Renal cortex interstitium (tissue), 11 donors: ENCODE results near the gene SMARCD1. TPM values are rescaled to one million over a fixed set of nuclear protein-coding genes. Genes with fewer than 3 reads are reported as not detected.
"Not testable (repeated sequence)": the region's sequence is repeated elsewhere in the genome, so short reads cannot be mapped to it uniquely, and the experiment has no call there.

ENCODE experiments used
- DNase-seq, 11 donors: peaks; one replicate each; pipeline ENCODE4 v3.0.0-alpha.2; 2013; ENCODE audit warnings: low read depth in 9 of 11, low spot score in 4 of 11; ENCODE audit errors: extremely low read depth in 1 of 11
- polyA plus RNA-seq, 3 donors: library from polyadenylated mRNA; unstranded; fragments of 120-200 nt; gene quantifications; one replicate each; pipeline ENCODE4 v1.2.1, GENCODE V29; 2013; ENCODE audit not compliant: insufficient read length in 3 of 3

The SMARCD1 gene
- polyA plus RNA-seq, 3 donors, result 177 to 189 (median 184) TPM

DNA sequence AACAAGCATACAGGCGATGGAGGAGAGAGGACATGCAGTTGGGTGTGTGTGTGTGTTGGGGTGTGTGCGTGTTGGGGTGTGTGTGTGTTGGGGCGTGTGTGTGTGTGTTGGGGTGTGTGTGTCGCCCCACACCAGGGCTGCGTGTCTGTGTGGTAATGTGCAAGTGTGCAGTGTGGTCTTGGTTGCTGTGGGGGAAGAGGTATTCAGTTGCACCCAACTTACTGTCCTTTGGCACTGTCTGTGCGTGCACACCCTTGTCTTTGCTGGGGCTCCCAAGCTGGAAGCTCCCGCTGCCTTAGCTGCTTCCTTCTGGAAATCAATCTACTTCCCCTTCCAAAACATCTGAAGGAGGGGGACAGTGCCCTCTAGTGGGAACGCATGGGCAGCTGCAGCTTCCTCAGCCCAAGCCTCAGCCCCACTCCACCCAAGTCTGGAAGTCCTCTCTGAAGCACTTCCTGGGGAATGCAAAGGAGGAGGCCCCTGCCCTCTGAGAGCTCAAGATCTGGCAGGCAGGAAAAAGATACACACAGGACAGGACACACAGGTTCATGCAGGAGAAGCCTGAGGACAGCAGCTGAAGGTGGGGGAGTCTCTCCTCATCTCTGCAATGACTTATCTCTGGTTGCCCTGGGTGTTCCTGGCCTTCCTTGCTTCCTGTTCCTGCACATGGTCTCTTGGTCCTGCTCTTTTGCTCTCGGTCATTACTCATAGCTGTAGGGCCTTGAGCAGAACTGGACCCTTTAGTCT lies 14.7 kb upstream of the SMARCD1 start:
- DNase-seq, result peak in 8 of 11 donors; percentile 70 to 86 (median 78)

DNA sequence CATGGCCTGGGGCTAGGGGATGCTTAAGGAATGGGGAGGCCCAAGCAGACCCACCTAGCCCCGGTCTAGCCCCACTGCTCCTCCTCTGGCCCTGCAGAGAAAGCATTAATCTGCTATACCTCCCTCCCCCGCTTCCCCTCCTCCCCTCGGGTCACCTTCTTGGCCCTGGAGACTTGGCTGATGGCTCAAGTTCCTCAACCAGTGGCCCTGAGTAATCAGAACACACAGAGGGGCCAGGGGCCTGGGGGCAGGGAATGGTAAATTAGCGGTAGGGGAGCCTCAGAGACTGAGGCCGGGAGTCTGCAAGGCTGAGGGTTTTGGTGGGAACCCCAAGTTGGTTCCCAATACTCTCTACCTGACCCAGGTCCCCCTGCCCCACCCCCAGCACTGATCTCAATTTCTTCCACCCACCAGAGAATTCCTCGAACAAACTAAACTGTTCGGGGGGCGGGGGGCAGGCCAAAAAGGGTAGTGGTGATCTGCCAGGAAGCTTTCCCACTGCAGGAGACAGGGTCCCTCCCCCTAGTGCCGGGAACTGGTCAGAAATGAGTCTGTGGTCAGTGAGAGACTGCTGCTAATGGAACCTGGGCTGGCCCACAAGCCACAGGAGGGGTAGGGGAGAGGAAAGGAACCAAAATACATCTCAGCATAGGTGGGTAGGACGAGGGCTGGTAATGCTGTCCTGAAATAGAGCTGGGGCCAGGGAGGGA lies 12.8 kb upstream of the SMARCD1 start:
- no peak for DNase-seq

DNA sequence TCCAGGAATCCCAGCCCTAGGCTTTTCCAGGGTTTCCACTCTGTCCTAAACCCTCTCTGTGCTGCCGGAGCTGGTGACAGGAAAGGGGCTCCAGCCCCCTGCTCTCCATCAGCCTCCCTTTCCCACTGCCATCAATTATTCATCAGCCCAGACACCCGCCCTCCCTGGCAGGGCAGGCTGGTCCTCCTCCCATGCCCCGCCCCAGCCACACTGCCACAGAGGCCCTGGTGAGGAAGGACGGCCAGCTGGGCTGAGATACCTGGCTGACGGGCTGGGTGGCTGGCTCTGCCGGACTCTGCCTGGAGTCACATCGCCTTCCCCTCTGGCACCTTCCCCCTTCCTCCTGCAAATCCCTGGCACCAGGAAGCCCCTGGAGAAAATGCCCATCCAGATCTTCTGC lies 11.9 kb upstream of the SMARCD1 start:
- no peak for DNase-seq

DNA sequence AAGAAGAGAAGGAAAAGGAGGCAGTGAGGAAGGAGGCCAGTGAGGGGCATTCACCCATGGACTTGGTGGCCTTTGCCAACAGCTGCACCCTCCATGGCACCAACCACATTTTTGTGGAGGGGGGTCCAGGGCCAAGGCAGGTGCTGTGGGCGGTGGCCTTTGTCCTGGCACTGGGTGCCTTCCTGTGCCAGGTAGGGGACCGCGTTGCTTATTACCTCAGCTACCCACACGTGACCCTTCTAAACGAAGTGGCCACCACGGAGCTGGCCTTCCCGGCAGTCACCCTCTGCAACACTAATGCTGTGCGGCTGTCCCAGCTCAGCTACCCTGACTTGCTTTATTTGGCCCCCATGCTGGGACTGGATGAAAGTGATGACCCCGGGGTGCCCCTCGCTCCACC lies 11.4 kb upstream of the SMARCD1 start:
- no peak for DNase-seq

DNA sequence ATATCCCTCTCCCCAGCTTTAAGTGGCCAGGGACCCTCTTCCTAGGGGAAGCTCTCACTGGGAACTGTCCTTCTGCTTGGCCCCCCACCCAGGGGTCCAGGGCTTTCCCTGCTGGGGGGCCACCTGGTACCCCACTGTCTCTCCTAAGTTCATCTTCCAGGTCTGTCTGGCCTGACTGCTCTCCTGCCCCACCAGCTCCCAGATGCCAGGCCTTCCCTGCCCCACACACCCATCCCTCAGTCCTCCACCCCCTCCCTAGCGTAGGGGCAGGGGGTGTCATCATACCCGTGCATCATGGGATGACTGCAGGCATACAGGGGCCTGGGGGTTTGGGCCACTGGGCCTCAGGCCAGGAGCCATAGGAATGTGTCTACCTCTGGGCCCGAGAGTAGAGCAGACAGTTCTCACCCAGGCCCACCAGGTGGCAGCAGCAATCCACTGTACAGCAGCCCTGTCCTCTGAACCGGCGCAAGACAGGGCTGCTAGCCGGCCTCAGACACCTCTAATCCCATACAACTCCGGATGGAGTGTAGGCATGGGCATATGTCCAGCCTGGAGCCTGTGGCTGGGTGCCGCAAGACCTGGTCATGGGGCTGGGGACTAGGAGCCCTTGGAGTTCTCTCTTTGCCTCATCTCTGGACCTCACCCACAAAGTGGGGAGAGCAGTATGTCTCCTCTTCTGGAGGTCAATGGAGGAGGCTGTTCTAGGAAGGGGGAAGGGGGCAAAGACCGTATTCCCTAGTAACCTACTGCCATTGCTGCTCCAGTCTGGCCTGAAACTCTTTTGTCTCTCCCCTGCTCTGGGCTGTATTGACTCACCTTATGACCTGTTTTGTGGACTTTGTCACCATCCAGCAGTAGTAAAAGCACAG lies 10.0 kb upstream of the SMARCD1 start:
- peak in 7 of 11 donors; percentile 64 to 80 (median 77) for DNase-seq

DNA sequence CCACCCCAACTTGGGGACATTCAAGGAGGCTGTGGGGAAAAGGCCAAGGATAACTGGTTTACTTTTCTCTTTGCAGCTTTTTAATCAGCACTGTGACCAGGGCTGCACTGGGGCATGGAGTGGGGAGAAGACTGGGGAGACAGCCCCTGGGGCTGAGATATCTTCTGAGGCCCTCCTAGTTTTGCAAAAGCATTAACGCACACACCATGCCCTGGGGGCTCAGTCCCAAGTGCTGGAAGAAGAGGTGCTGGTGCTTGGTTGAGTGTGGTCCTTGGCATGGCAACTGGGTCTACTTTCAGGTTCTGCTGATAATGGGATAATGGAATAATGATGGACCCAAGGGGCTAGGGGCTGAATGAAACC lies 9.4 kb upstream of the SMARCD1 start:
- no peak for DNase-seq

DNA sequence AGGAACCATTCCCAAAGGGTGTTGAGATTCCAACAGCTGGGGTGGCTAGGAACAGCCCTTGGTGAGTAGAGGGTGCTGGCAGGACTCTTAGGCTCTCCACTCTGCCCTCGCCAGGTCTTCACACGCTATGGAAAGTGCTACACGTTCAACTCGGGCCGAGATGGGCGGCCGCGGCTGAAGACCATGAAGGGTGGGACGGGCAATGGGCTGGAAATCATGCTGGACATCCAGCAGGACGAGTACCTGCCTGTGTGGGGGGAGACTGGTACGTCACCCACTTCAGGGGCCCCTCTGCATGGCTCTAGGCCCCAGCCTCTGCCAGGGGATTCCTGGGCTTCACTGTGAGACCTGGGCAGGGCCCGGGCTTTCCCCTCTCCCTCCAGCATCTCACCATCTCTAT lies 8.0 kb upstream of the SMARCD1 start:
- DNase-seq, result no peak

DNA sequence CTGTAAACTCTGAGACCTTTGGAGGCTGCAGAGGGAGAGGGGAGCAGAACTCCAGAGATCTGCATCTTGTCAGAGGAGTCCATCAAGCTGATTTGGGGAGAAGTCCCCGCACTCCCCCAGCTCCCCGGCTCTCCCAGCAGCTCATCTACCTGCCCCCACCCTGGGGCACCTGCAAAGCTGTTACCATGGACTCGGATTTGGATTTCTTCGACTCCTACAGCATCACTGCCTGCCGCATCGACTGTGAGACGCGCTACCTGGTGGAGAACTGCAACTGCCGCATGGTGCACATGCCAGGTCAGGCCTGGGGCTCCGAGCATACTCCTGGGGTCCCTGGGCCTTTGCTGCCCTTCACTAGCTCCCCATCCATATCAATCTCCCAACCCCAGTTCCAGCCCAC lies 6.9 kb upstream of the SMARCD1 start:
- no peak for DNase-seq

DNA sequence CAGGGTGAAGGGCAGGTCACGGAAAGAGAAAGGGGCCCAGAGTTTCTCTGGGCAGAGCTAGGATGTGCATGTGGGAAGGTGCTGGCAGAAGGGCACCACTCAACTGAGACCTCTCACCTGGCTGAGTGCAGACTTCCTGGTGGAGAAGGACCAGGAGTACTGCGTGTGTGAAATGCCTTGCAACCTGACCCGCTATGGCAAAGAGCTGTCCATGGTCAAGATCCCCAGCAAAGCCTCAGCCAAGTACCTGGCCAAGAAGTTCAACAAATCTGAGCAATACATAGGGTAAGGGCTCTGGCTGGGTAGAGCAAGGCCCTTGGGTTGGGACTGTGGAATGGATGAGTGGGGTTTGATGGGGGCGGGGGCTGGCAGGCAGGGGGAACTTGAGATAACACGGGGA lies 5.4 kb upstream of the SMARCD1 start:
- no peak for DNase-seq

DNA sequence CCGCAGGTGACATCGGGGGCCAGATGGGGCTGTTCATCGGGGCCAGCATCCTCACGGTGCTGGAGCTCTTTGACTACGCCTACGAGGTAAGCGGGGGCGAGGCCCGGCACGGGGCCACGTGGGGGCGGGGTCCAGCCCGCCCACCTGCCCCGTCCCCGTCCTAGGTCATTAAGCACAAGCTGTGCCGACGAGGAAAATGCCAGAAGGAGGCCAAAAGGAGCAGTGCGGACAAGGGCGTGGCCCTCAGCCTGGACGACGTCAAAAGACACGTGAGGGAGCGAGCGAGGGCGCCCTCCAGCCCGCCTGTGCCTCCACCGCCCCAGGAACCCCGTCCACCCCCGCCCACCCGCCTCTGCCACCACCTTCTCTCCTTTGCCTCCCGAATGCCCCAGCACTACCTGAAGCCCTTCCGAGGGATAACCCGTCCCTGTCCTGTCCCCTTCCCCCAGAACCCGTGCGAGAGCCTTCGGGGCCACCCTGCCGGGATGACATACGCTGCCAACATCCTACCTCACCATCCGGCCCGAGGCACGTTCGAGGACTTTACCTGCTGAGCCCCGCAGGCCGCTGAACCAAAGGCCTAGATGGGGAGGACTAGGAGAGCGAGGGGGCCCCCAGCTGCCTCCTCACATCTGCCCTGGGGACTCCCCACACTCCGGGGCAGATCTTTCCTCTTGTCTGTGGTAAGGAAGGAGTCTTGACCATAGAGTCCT lies 3.9 kb upstream of the SMARCD1 start:
- no peak for DNase-seq

DNA sequence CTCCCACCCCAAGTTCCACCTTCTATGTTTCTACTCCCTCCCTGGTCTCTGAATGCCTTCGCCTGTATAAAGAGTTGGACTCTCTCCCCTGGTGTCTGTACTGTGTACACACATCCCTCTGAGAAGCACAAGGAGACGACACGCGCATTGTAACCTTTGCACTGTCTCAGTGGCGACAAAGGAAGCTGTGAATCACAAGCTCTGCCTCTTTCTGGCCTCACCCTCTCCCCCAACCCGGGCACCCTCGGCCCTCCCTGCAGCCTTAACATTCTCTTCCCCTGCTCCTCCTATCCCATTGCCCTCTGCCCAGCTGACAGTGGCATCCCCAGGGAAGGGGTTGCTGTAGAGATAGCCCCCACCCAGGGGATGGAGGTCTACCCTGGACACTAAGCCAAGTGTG lies 2.5 kb upstream of the SMARCD1 start:
- DNase-seq, result peak in 1 of 11 donors; percentile 37

DNA sequence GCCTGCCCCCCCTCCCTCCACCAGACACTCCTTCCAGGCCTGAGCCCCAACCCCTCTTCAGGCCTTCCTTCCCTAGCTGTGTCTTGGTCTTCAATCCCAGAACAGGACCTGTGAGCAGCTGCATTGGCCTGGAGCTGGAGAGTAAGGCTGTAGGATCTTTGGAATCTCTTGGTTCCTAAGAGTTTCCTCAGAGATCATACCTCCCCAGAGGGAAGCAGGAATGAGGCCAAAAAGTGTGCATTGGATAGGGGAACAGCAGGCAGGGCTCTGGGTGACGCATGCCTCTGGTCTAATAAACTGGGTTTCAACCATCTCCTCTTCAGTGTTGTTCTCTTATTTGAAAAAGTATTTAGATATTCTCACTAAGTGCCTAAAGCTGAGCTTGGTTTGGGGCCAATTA lies 1.8 kb upstream of the SMARCD1 start:
- DNase-seq, result no peak

DNA sequence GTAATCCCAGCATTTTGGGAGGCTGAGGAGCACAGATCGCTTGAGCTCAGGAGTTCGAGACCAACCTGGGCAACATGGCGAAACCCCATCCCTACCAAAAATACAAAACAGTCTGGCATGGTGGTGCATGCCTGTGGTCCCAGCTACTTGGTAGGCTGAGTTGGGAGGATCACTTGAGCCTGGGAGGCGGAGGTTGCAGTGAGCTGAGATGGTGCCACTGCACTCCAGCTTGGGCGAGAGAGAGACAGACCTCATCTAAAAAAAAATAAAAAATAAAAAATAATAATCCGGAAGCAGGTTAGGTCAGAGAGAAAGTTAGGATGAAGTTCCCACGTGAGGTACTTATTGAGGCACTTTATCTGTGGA lies 750 bp upstream of the SMARCD1 start:
- DNase-seq, result not testable (repeated sequence)

DNA sequence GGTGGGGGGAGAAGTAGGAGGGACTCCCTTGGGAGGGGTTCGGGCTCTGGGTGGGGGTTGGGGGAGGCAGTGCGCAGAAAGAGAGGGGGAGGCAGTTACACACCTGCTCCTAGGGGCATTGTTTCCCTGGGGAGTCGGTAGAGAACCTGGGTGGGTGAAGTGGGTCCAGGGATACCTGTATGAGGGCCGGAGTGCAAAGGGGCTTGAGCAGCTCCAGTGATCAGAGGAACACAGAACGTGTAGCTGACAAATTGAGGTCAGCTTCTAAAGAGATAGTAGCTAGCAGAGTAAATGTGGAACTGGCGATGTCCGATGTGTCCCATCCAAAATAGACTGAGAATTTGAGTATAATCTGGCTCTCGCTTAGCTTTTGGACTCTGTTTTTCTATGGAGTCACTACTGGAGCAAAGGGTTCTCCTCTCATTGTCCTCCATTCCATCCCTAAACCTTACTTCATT lies 502 bp downstream of the SMARCD1 start:
- DNase-seq, result no peak

DNA sequence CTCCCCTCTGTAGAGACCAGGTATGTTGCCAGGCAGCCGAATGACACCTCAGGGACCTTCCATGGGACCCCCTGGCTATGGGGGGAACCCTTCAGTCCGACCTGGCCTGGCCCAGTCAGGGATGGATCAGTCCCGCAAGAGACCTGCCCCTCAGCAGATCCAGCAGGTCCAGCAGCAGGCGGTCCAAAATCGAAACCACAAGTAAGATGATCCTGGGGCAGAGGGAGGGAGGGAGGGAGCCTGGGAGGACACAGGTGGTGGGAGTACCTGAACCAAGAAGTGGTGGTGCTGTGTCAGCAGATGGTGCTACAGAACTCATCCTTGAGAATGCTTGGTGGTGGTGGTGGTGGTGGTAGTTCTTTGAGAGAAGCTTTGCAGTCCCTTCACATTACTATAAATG lies 1.0 kb downstream of the SMARCD1 start:
- DNase-seq, result no peak

DNA sequence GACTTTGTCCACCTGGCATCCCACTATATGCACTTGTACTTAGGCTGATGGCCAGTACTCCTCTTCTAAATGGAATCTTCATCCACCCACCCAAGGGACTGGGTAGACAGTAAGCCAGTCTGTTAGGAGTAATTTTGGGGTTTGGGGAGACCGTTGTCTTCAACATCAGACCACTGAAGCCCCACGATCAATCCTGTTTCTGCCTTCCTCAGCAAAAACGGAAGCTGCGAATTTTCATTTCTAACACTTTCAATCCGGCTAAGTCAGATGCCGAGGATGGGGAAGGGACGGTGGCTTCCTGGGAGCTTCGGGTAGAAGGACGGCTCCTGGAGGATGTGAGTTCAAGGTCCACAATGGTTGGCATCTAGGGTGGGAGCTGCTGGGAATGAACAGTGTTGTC lies 2.0 kb downstream of the SMARCD1 start:
- no peak for DNase-seq

DNA sequence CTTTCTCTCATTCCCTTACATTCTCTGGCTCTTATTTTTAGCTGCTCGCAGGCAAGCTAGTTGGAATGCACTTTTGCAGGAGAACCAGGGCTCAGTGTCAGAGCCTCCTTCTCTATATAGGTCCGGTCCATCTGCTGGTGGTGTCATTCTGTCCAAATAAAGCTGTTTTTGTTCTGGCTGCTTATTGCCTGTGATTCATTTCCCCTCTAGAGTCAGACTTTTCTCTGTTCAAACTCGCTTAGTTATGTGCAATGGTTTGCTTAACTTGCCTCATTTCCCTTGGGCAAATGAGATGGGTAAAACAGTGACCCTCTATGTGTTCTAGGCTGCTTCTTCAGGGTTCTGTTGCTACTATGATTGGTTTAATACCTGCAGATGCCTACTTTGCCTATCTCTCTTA lies 2.9 kb downstream of the SMARCD1 start:
- no peak for DNase-seq

DNA sequence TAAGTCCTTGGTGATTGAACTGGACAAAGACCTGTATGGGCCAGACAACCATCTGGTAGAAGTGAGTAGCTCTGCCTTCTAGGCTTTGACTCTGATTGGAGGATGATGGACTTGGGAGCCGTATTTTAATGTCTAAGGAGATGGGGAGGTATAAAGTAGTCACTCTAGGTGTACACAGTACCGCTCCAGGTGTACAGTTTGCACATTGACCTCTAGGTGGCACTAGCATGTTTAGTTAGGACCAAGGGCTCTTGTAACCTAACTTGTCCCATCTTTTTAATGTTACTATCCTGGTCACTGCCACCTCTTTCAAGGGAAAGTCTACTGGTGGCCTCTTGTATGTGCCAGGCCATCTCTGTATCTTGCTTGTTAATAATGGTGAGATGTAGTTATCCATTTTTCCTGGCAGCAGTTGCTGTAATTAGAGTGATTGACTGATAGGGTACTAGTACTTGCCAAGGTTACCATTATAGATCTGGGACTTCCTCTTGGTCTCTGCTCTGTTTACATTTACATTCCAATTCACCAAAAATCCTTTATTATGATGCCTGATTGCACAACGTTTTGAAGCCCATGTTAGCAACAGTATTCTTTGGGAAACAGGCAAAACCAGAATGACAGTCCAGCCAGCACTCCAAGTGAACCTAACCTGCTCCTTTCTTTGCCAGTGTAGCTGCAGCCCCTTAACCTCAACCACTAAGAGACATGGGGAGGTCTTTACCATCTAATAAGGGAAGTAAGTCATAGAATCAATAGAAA lies 3.6 kb downstream of the SMARCD1 start:
- DNase-seq, result no peak

DNA sequence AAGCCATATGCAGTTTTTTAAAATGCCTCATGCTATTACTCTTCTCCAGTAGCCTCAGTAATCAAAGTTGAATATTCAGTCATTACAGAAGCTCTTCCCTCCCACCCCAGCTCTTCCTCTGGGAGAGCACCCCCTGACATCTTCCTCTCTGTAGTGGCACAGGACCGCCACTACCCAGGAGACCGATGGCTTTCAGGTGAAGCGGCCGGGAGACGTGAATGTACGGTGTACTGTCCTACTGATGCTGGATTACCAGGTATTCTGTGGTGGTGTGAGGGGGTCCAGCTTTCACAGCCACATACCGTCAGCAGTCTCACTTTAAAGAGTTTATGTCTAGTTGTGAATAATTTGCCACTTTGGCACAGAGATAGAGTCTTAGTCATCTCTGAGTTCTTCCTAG lies 4.6 kb downstream of the SMARCD1 start:
- DNase-seq, result no peak
